ENCODE data around the gene RNF167. TPM values are rescaled to one million over a fixed set of nuclear protein-coding genes. Genes with fewer than 3 reads are reported as not detected.

RNF167 gene
- total and polyA plus RNA-seq, 2 donors (not counting 3 experiments of a cell fraction or from before 2014, with no cell fraction given) = 60.2 to 87.6 TPM

DNA sequence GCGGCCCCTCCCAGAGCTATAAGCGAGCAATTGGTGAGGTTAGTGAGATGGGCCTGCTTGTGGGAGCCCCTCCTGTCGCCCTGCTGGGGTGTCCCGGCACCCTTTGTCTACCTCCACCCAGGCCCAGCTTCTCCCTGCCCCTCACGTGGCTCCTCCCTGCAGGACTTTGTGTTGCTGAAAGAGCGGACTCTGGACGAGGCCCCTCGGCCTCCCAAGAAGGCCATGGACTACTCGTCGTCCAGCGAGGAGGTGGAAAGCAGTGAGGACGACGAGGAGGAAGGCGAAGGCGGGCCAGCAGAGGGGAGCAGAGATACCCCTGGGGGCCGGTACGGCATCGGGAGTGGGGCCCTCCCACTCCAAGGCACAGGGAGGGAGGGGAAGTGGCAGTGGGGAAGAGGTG is 46.8 kb upstream of the RNF167 start:
- peaks cover 0 to 65% of the 10 kb centered on the region in 2 experiments for H3K36me3 ChIP-seq (ENCODE audit: control insufficient read depth in 2 of 2, extremely low read depth in 1 of 2, insufficient read depth in 2 of 2, low read length in 2 of 2)
- BruUV-seq (replicated peaks) = no TSS peak
- no peak overlapping the region for H3K9ac ChIP-seq (replicated peaks; ENCODE audit: extremely low read depth, insufficient read depth, low read length)
- H3K9me1 ChIP-seq (replicated peaks; ENCODE audit: control insufficient read depth, extremely low read depth, insufficient read depth, low read length) = no peaks in the 10 kb centered on the region
- FAIRE-seq (no peak), DNase-seq (ENCODE audit: low read depth, low spot score) (no peak)
- no peaks in the 10 kb centered on the region for H3K4me1 ChIP-seq (ENCODE audit: control insufficient read depth, extremely low read depth, insufficient read depth, low read length)
- intact Hi-C loops (cut with micrococcal nuclease) = no loop called here
- dilution Hi-C loops (cut with MboI; ENCODE audit: extremely low pct_ligation_motif_present, low sequenced_read_pairs) = no loop called here
- H3K4me2 ChIP-seq (ENCODE audit: insufficient read depth, low read length) = no peak overlapping the region
- no peak overlapping the region for H2AFZ ChIP-seq (ENCODE audit: low read depth, low read length)
- H3K4me3 ChIP-seq (replicated peaks in 1 of 3; ENCODE audit: insufficient read depth in 1 of 3, low read depth in 1 of 3, low read length in 3 of 3) = no peak overlapping the region
- H3K9me3 ChIP-seq (replicated peaks; ENCODE audit: control insufficient read depth, insufficient read depth, low read length) = no peaks in the 10 kb centered on the region
- POLR2A ChIA-PET = no interaction called here
- CTCF ChIA-PET = no interaction called here
- TF ChIP-seq, protein P1, sequence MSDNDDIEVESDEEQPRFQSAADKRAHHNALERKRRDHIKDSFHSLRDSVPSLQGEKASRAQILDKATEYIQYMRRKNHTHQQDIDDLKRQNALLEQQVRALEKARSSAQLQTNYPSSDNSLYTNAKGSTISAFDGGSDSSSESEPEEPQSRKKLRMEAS (IDR thresholded peaks at IDR 0.05; ENCODE audit: insufficient read depth, insufficient read length) = no peak
- TF ChIP-seq GATA2 (IDR thresholded peaks at IDR 0.05; ENCODE audit: insufficient read depth, insufficient read length, low read depth, low read length) (no peak), JUN (IDR thresholded peaks at IDR 0.05; ENCODE audit: borderline replicate concordance, insufficient read depth, insufficient read length, low read depth) (no peak), POLR2A (IDR thresholded peaks at IDR 0.05; ENCODE audit: low read depth, low read length) (no peak), POLR2AphosphoS5 (IDR thresholded peaks at IDR 0.05; ENCODE audit: insufficient read depth, low read depth, low read length) (no peak), EZH2 (IDR thresholded peaks at IDR 0.05; ENCODE audit: borderline replicate concordance, low read depth, low read length, severe bottlenecking) (no peak), MYC (IDR thresholded peaks at IDR 0.05; ENCODE audit: low read depth, low read length) (no peak), FOS (IDR thresholded peaks at IDR 0.05; ENCODE audit: borderline replicate concordance, insufficient read depth, low read length) (no peak)
- TF ChIP-seq, protein P2, sequence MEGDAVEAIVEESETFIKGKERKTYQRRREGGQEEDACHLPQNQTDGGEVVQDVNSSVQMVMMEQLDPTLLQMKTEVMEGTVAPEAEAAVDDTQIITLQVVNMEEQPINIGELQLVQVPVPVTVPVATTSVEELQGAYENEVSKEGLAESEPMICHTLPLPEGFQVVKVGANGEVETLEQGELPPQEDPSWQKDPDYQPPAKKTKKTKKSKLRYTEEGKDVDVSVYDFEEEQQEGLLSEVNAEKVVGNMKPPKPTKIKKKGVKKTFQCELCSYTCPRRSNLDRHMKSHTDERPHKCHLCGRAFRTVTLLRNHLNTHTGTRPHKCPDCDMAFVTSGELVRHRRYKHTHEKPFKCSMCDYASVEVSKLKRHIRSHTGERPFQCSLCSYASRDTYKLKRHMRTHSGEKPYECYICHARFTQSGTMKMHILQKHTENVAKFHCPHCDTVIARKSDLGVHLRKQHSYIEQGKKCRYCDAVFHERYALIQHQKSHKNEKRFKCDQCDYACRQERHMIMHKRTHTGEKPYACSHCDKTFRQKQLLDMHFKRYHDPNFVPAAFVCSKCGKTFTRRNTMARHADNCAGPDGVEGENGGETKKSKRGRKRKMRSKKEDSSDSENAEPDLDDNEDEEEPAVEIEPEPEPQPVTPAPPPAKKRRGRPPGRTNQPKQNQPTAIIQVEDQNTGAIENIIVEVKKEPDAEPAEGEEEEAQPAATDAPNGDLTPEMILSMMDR (IDR thresholded peaks at IDR 0.05; ENCODE audit: extremely low read depth in 1 of 2, insufficient read depth in 1 of 2, low read depth in 1 of 2, low read length in 2 of 2) = no peak
- no peaks in the 10 kb centered on the region for H3K27me3 ChIP-seq (ENCODE audit: control insufficient read depth in 2 of 2, insufficient read depth in 2 of 2, low read length in 2 of 2)
- H3K27ac ChIP-seq (ENCODE audit: insufficient read depth, low read depth, low read length) = no peak overlapping the region
- no peaks in the 10 kb centered on the region for H3K79me2 ChIP-seq (ENCODE audit: control insufficient read depth, insufficient read depth, low read length)
- H4K20me1 ChIP-seq (replicated peaks; ENCODE audit: control insufficient read depth, extremely low read depth, insufficient read depth, low read length) = no peaks in the 10 kb centered on the region

Data from endothelial cell of umbilical vein (primary cell).